CD4-positive, alpha-beta T cell treated with Interleukin-17A for 1 hour (primary cell): Measurements from ENCODE around the gene GAS2L2.

Experiments used
- DNase-seq: peaks from one replicate; pipeline ENCODE4 v3.0.0-alpha.2; 2020

Gene GAS2L2

GRCh38 chr17:35745246-35745645 lies 7.8 kb downstream of the GAS2L2 start:
- DNase-seq, result no peak

- no peak for DNase-seq
These were observed 8.2 kb downstream of the GAS2L2 start for GRCh38 chr17:35744830-35745229.

- no peak for DNase-seq
These were observed 9.3 kb downstream of the GAS2L2 start for GRCh38 chr17:35743626-35744328.

GRCh38 chr17:35742896-35743477 lies 10.1 kb downstream of the GAS2L2 start:
- no peak for DNase-seq

GRCh38 chr17:35742496-35742895 lies 10.5 kb downstream of the GAS2L2 start:
- DNase-seq, result no peak

GRCh38 chr17:35740997-35741931 lies 11.8 kb downstream of the GAS2L2 start:
- DNase-seq, result no peak

- DNase-seq, result no peak
These were observed 12.8 kb downstream of the GAS2L2 start for GRCh38 chr17:35740216-35740615.

- DNase-seq, result no peak
These were observed 14.4 kb downstream of the GAS2L2 start for GRCh38 chr17:35738519-35739133.

- DNase-seq, result no peak
These were observed 16.8 kb downstream of the GAS2L2 start for GRCh38 chr17:35736236-35736635.

GRCh38 chr17:35735036-35735805 lies 17.8 kb downstream of the GAS2L2 start:
- no peak for DNase-seq

GRCh38 chr17:35734396-35734795 lies 18.6 kb downstream of the GAS2L2 start:
- no peak for DNase-seq

GRCh38 chr17:35733366-35733765 lies 19.7 kb downstream of the GAS2L2 start:
- DNase-seq, result no peak

- DNase-seq, result no peak
These were observed 20.3 kb downstream of the GAS2L2 start for GRCh38 chr17:35732806-35733136.

GRCh38 chr17:35731917-35732805 lies 20.9 kb downstream of the GAS2L2 start:
- DNase-seq, result no peak

GRCh38 chr17:35731239-35731916 lies 21.7 kb downstream of the GAS2L2 start, which contains the start of gene RASL10B:
TSS of gene RASL10B (plus strand) at chr17:35731639. CDS start at chr17:35735185, 3,546 bp downstream.
- DNase-seq, result peak; percentile 31

- DNase-seq, result no peak
These were observed 22.5 kb downstream of the GAS2L2 start for GRCh38 chr17:35730400-35731005.

- DNase-seq, result no peak
These were observed 23.6 kb downstream of the GAS2L2 start for GRCh38 chr17:35729405-35729833.

- DNase-seq, result no peak
These were observed 24.5 kb downstream of the GAS2L2 start for GRCh38 chr17:35728551-35728950.

GRCh38 chr17:35727635-35728034 lies 25.4 kb downstream of the GAS2L2 start:
- no peak for DNase-seq

GRCh38 chr17:35726953-35727460 lies 26.0 kb downstream of the GAS2L2 start:
- DNase-seq, result no peak
